GM12878 (cell line): ENCODE data around the gene PLEKHG2. TPM values are rescaled to one million over a fixed set of nuclear protein-coding genes. Genes with fewer than 3 reads are reported as not detected.

Source experiments
- CUX1 ChIP-seq: IDR thresholded peaks from 2 replicates; pipeline ENCODE4 v1.6.1; 2012; ENCODE audit warnings: improper control_type of control experiment, low read depth, low read length; ENCODE audit not compliant: insufficient replicate concordance
- E2F4 ChIP-seq: IDR thresholded peaks from 2 replicates; pipeline ENCODE4 v1.6.1; 2012; ENCODE audit warnings: low read depth, low read length, improper control_type of control experiment
- E2F8 ChIP-seq: fragments of 450-650 bp; IDR thresholded peaks from 2 replicates; pipeline ENCODE4 v1.6.1; 2018; ENCODE audit warnings: mild to moderate bottlenecking, low read depth, moderate library complexity; ENCODE audit not compliant: partially characterized antibody
- GABPA ChIP-seq: IDR thresholded peaks from 2 replicates; pipeline ENCODE4 v1.6.1; 2014; ENCODE audit warnings: antibody characterized with exemption, low read depth, mild to moderate bottlenecking, inconsistent platforms
- HCFC1 ChIP-seq: fragments of 150-350 bp; IDR thresholded peaks from 2 replicates; pipeline ENCODE4 v1.6.1; 2014; ENCODE audit warnings: low read length
- IKZF1 ChIP-seq: fragments of 450-650 bp; conservative IDR thresholded peaks from 2 replicates; pipeline ENCODE4 v1.6.1; 2017; ENCODE audit warnings: antibody characterized with exemption, mild to moderate bottlenecking
- MEF2A ChIP-seq: IDR thresholded peaks from 2 replicates; pipeline ENCODE4 v1.6.1; 2011; ENCODE audit warnings: low read depth, mild to moderate bottlenecking, low read length, moderate library complexity; ENCODE audit not compliant: insufficient read depth
- MYB ChIP-seq: fragments of 150-350 bp; IDR thresholded peaks from 2 replicates; pipeline ENCODE4 v1.6.1; 2014; ENCODE audit warnings: mild to moderate bottlenecking, low read depth, low read length, borderline replicate concordance
- NFIC ChIP-seq: IDR thresholded peaks from 2 replicates; pipeline ENCODE4 v1.6.1; 2012; ENCODE audit warnings: low read depth, mild to moderate bottlenecking, inconsistent platforms, low read length, moderate library complexity
- NFYB ChIP-seq: IDR thresholded peaks from 2 replicates; pipeline ENCODE4 v1.6.1; 2011; ENCODE audit warnings: low read depth, mild to moderate bottlenecking, low read length, improper control_type of control experiment, moderate library complexity; ENCODE audit not compliant: insufficient read depth
- POLR2AphosphoS2 ChIP-seq: IDR thresholded peaks from 2 replicates; pipeline ENCODE4 v1.6.1; 2011; ENCODE audit warnings: low read depth, mild to moderate bottlenecking, low read length, improper control_type of control experiment, moderate library complexity
- RELA ChIP-seq: fragments of 450-650 bp; IDR thresholded peaks from 2 replicates; pipeline ENCODE4 v1.8.0; 2014; ENCODE audit warnings: borderline replicate concordance; ENCODE audit not compliant: partially characterized antibody
- RUNX3 ChIP-seq: IDR thresholded peaks from 2 replicates; pipeline ENCODE4 v1.6.1; 2012; ENCODE audit warnings: low read length, inconsistent platforms
- STAT1 ChIP-seq: fragments of 450-650 bp; conservative IDR thresholded peaks from 2 replicates; pipeline ENCODE4 v1.6.1; 2014; ENCODE audit warnings: antibody characterized with exemption, mild to moderate bottlenecking
- USF1 ChIP-seq: IDR thresholded peaks from 2 replicates; pipeline ENCODE4 v1.6.1; 2011; ENCODE audit warnings: borderline replicate concordance, low read depth, mild to moderate bottlenecking, moderate library complexity, mixed read lengths, low read length; ENCODE audit not compliant: insufficient read depth; ENCODE audit errors: extremely low read length
- ZNF274 ChIP-seq: IDR thresholded peaks from one replicate; pipeline ENCODE4 v1.8.0; 2011; ENCODE audit not compliant: insufficient read length, insufficient read depth
- polyA plus RNA-seq, 11 experiments: library from polyadenylated mRNA; depleted of rRNA in 4 of 11; unstranded in 6 of 11; stranded (reverse) in 5 of 11; fragments of >200 nt; fragmentation: Nextera tagmentation in 4 of 11; fragmentation: Illumina TruSeq in 1 of 11; extraction: Ambion mirVana in 4 of 11; extraction: Trizol in 1 of 11; gene quantifications; 1 replicate in 1 of 11; 2 replicates in 10 of 11; pipeline versions ENCODE4 v1.2.1 to v1.2.3, GENCODE V29; 2011 to 2016; ENCODE audit warnings: inconsistent platforms in 2 of 11, missing spikeins in 2 of 11, low read depth in 1 of 11
- total RNA-seq, 4 experiments: library from RNA; depleted of rRNA in 3 of 4; stranded (reverse); fragments of >200 nt in 3 of 4; fragmentation: Illumina TruSeq in 1 of 4; extraction: Trizol in 1 of 4; gene quantifications; 2 replicates each; pipeline versions ENCODE4 v1.2.1 to v1.2.3, GENCODE V29; 2013 to 2021

PLEKHG2 gene
- total and polyA plus RNA-seq, 10 of the 15 experiments (the other 5 are each of a cell fraction or from before 2014, with no cell fraction given) = 3.0 to 62.5 (median 17.2) TPM

- peak; percentile 16 for TF ChIP-seq CUX1
- peak; percentile 55; the same call in 1 of the 2 replicates for TF ChIP-seq MYB
- TF ChIP-seq NFIC = no peak
- TF ChIP-seq E2F8 = no peak
- no peak for TF ChIP-seq NFYB
- no peak for TF ChIP-seq MEF2A
- no peak for TF ChIP-seq ZNF274
- TF ChIP-seq IKZF1 = peak; percentile 97; the same call in 1 of the 2 replicates
- TF ChIP-seq HCFC1 = no peak
- TF ChIP-seq POLR2AphosphoS2 = peak; percentile 97
- no peak for TF ChIP-seq E2F4
- TF ChIP-seq RELA = peak; percentile 31
- no peak for TF ChIP-seq STAT1
- TF ChIP-seq USF1 = no peak
- TF ChIP-seq RUNX3 = no peak
- no peak for TF ChIP-seq GABPA
Observed at GRCh38 chr19:39409208-39410016, 3.1 kb upstream of the PLEKHG2 start (continued).
